SU-DHL-6 (cell line): ENCODE results near the gene TTC3.

Experiments used
- EZH2phosphoT487 ChIP-seq: fragments of 200-600 bp; sonication (generic), shearing (Covaris generic); conservative IDR thresholded peaks from 2 replicates; pipeline ENCODE4 v1.6.1; 2018; ENCODE audit warnings: mild to moderate bottlenecking, antibody characterized with exemption, low read length, moderate library complexity, mixed read lengths
- TF ChIP-seq, protein P1 (sequence below): fragments of 200-600 bp; sonication (generic); IDR thresholded peaks from one replicate; pipeline ENCODE4 v1.5.1; 2017; ENCODE audit warnings: antibody characterized with exemption, mild to moderate bottlenecking, low read length, moderate library complexity; ENCODE audit not compliant: insufficient read depth, poor library complexity, severe bottlenecking

DNA sequence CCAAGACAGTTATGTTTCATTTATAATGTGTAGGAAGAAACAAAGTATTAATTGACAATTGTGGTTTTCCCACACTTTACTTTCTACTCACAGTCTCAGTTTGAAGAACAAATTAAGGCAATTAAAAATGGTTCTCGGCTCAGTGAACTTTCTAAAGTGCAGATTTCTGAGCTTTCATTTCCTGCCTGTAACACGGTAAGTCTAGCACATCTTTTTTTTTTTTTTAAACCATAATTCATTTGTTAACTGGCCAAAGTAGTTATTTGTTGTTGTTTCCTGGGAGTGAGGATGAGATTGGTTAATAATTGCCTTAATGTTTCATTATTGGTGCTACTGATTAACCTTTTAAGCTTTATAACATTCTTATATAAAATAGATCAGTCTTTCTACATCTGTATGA lies 119.0 kb downstream of the TTC3 start:
- TF ChIP-seq EZH2phosphoT487 = no peak
- TF ChIP-seq, protein P1, sequence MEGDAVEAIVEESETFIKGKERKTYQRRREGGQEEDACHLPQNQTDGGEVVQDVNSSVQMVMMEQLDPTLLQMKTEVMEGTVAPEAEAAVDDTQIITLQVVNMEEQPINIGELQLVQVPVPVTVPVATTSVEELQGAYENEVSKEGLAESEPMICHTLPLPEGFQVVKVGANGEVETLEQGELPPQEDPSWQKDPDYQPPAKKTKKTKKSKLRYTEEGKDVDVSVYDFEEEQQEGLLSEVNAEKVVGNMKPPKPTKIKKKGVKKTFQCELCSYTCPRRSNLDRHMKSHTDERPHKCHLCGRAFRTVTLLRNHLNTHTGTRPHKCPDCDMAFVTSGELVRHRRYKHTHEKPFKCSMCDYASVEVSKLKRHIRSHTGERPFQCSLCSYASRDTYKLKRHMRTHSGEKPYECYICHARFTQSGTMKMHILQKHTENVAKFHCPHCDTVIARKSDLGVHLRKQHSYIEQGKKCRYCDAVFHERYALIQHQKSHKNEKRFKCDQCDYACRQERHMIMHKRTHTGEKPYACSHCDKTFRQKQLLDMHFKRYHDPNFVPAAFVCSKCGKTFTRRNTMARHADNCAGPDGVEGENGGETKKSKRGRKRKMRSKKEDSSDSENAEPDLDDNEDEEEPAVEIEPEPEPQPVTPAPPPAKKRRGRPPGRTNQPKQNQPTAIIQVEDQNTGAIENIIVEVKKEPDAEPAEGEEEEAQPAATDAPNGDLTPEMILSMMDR = no peak
